Tibial nerve (tissue), 4 donors: ENCODE measurements around the gene CMKLR1. TPM values are rescaled to one million over a fixed set of nuclear protein-coding genes. Genes with fewer than 3 reads are reported as not detected.

Experiments
- DNase-seq, 2 donors: peaks; one replicate each; pipeline ENCODE4 v3.0.0-alpha.2; 2019; ENCODE audit warnings: low spot score in 2 of 2
- H3K27ac ChIP-seq, 4 donors: fragments of 200-600 bp; sonication (generic) in 3 of 4; one replicate each; pipeline ENCODE4 v1.5.1; 2017 to 2019; ENCODE audit warnings: mild to moderate bottlenecking in 1 of 4
- H3K27me3 ChIP-seq, 2 donors: fragments of 200-600 bp; sonication (generic) in 1 of 2; one replicate each; pipeline versions ENCODE4 v1.5.1 to v1.6.0; 2017 to 2019
- H3K36me3 ChIP-seq, 3 donors: fragments of 200-600 bp; sonication (generic); one replicate each; pipeline ENCODE4 v1.5.1; 2018 to 2019
- H3K4me1 ChIP-seq, 4 donors: fragments of 200-600 bp; sonication (generic) in 3 of 4; one replicate each; pipeline ENCODE4 v1.5.1; 2017 to 2019
- H3K4me3 ChIP-seq, 4 donors: fragments of 200-600 bp; sonication (generic) in 3 of 4; one replicate each; pipeline ENCODE4 v1.5.1; 2017 to 2019; ENCODE audit warnings: mild to moderate bottlenecking in 1 of 4, moderate library complexity in 1 of 4
- H3K9me3 ChIP-seq, 4 donors: fragments of 200-600 bp; sonication (generic) in 3 of 4; one replicate each; pipeline ENCODE4 v1.5.1; 2017 to 2019
- EP300 ChIP-seq, 2 donors: sonication (generic); formaldehyde crosslinking; IDR thresholded peaks; one replicate each; pipeline ENCODE4 v1.6.1; 2017; ENCODE audit warnings: antibody characterized with exemption in 2 of 2, mild to moderate bottlenecking in 1 of 2
- POLR2A ChIP-seq, 2 donors: fragments of 450-650 bp; IDR thresholded peaks; one replicate each; pipeline ENCODE4 v1.6.1; 2017; ENCODE audit warnings: antibody characterized with exemption in 2 of 2, mild to moderate bottlenecking in 2 of 2, moderate library complexity in 2 of 2
- WGBS, 2 donors: methylation state at CpG; one replicate each; pipeline ENCODE4 v1.1.5; 2018; 5-methylcytosine and 5-hydroxymethylcytosine counted together
- total RNA-seq, 4 donors: library from RNA; depleted of rRNA; stranded (reverse); fragments of >200 nt; gene quantifications; one replicate each; pipeline ENCODE4 v1.1.0, GENCODE V29; 2016
- TF ChIP-seq, protein P1 (sequence below), 5 experiments: fragments of 200-600 bp in 3 of 5; fragments of 450-650 bp in 2 of 5; sonication (generic) in 3 of 5; IDR thresholded peaks; one replicate each; pipeline ENCODE4 v1.5.1; 2016 to 2019; ENCODE audit warnings: antibody characterized with exemption in 5 of 5, mild to moderate bottlenecking in 3 of 5, moderate library complexity in 2 of 5

The CMKLR1 gene
- total RNA-seq, 4 donors from 2014 or later = 7.1 to 23.2 (median 18.8) TPM

GRCh38 chr12:108240027-108240785 lies 98.9 kb downstream of the CMKLR1 start:
- Histone ChIP-seq H3K27me3 (no peaks in the 10 kb centered on the region), H3K36me3 (no peaks in the 10 kb centered on the region)
- no peak for DNase-seq

GRCh38 chr12:108239378-108239777 lies 99.7 kb downstream of the CMKLR1 start:
- 64 to 83% methylated on average over 2 of the region's 2 CpGs for WGBS, 2 donors
- no peaks in the 10 kb centered on the region for H3K4me1 ChIP-seq
- no peak for DNase-seq
- peaks cover 0 to 6% (median 0%) of the 10 kb centered on the region in 4 donors for H3K9me3 ChIP-seq
- TF ChIP-seq POLR2A (IDR thresholded peaks at IDR 0.05) (no peak), EP300 (IDR thresholded peaks at IDR 0.05) (no peak)
- TF ChIP-seq, protein P1, sequence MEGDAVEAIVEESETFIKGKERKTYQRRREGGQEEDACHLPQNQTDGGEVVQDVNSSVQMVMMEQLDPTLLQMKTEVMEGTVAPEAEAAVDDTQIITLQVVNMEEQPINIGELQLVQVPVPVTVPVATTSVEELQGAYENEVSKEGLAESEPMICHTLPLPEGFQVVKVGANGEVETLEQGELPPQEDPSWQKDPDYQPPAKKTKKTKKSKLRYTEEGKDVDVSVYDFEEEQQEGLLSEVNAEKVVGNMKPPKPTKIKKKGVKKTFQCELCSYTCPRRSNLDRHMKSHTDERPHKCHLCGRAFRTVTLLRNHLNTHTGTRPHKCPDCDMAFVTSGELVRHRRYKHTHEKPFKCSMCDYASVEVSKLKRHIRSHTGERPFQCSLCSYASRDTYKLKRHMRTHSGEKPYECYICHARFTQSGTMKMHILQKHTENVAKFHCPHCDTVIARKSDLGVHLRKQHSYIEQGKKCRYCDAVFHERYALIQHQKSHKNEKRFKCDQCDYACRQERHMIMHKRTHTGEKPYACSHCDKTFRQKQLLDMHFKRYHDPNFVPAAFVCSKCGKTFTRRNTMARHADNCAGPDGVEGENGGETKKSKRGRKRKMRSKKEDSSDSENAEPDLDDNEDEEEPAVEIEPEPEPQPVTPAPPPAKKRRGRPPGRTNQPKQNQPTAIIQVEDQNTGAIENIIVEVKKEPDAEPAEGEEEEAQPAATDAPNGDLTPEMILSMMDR (IDR thresholded peaks at IDR 0.05) = no peak
- no peaks in the 10 kb centered on the region for H3K36me3 ChIP-seq
- H3K4me3 ChIP-seq = no peak overlapping the region
- H3K27me3 ChIP-seq = no peaks in the 10 kb centered on the region
- no peak overlapping the region for H3K27ac ChIP-seq

More at GRCh38 chr12:108240027-108240785, 98.9 kb downstream of the CMKLR1 start:
- no peak overlapping the region for H3K27ac ChIP-seq
- no peak overlapping the region for H3K4me3 ChIP-seq
- H3K9me3 ChIP-seq = peaks cover 0 to 6% (median 0%) of the 10 kb centered on the region in 4 donors
- WGBS, 2 donors = 57 to 60% methylated on average over 29 to 34 of the region's 34 CpGs
- TF ChIP-seq EP300 (IDR thresholded peaks at IDR 0.05) (no peak), POLR2A (IDR thresholded peaks at IDR 0.05) (no peak)
- no peaks in the 10 kb centered on the region for H3K4me1 ChIP-seq

GRCh38 chr12:108238474-108238873 lies 100.6 kb downstream of the CMKLR1 start:
- TF ChIP-seq, protein P1 (IDR thresholded peaks at IDR 0.05) = no peak
- Histone ChIP-seq H3K4me1 (no peaks in the 10 kb centered on the region), H3K36me3 (no peaks in the 10 kb centered on the region), H3K9me3 (peaks cover 0 to 6% (median 0%) of the 10 kb centered on the region in 4 donors), H3K27ac (no peak overlapping the region), H3K4me3 (no peak overlapping the region), H3K27me3 (no peaks in the 10 kb centered on the region)
- DNase-seq = no peak
- WGBS, 2 donors = 94 to 98% methylated on average over 3 of the region's 3 CpGs

Other genes with a start within 250 kb of the CMKLR1 start
- 10 to 100 TPM in 3 of 4 donors, 1 to 10 TPM in 1; 4.2 to 38.9 (median 20.8) TPM for gene WSCD2, start 210.0 kb downstream of the CMKLR1 start, total RNA-seq
- gene FICD, start 176.0 kb upstream of the CMKLR1 start, total RNA-seq = 10 to 100 TPM in 1 of 4 donors, 1 to 10 TPM in 3; 4.8 to 13.2 (median 8.3) TPM
- gene SART3, start 221.9 kb upstream of the CMKLR1 start, total RNA-seq = 10 to 100 TPM; 51.3 to 70.1 (median 63.4) TPM
- 100 to 1,000 TPM; 172 to 269 (median 185) TPM for gene ISCU, start 223.3 kb upstream of the CMKLR1 start, total RNA-seq